Activated CD8-positive, alpha-beta T cell treated with anti-CD3 and anti-CD28 coated beads for 36 hours (primary cell): Measurements from ENCODE around the gene EID1. TPM values are rescaled to one million over a fixed set of nuclear protein-coding genes. Genes with fewer than 3 reads are reported as not detected.

Source experiments
- ATAC-seq: fragments of 200-7000 bp; cut with Tn5 transposase; one replicate; pipeline ENCODE4 v1.10.0; 2021; ENCODE audit warnings: mild to moderate bottlenecking, moderate library complexity
- CTCF ChIA-PET: fragments of 350-600 bp; sonication (Branson Sonifier 250); formaldehyde crosslinking; loops from one replicate; lab custom pipeline; 2021; ENCODE audit warnings: antibody characterized with exemption; lab: Charles Lee
- POLR2A ChIA-PET: fragments of 350-600 bp; sonication (Branson Sonifier 250); formaldehyde crosslinking; loops from one replicate; lab custom pipeline; 2021; ENCODE audit warnings: antibody characterized with exemption; lab: Charles Lee
- DNase-seq: peaks from one replicate; pipeline ENCODE4 v3.0.0-alpha.2; 2020
- H3K27ac Mint-ChIP-seq: one replicate; pipeline ENCODE4 v1.8.0; 2021; ENCODE audit warnings: mild to moderate bottlenecking, mixed read lengths
- H3K27me3 Mint-ChIP-seq: one replicate; pipeline ENCODE4 v1.8.0; 2021; ENCODE audit warnings: mixed read lengths
- H3K36me3 Mint-ChIP-seq: one replicate; pipeline ENCODE4 v1.8.0; 2021; ENCODE audit warnings: low read depth, mixed read lengths
- H3K4me1 Mint-ChIP-seq: one replicate; pipeline ENCODE4 v1.8.0; 2021; ENCODE audit warnings: low read depth, mixed read lengths
- H3K4me3 Mint-ChIP-seq: one replicate; pipeline ENCODE4 v1.8.0; 2021; ENCODE audit warnings: mild to moderate bottlenecking, moderate library complexity, mixed read lengths
- H3K9me3 Mint-ChIP-seq: one replicate; pipeline ENCODE4 v1.8.0; 2021; ENCODE audit warnings: mixed read lengths
- intact Hi-C: fragments of 100-400 bp; cut with micrococcal nuclease; formaldehyde crosslinking; loops from one replicate; pipeline ENCODE4 v1.10.0; 2022
- total RNA-seq, 2 experiments: library from RNA; stranded (reverse); gene quantifications; one replicate each; pipeline ENCODE4 v1.2.3, GENCODE V29; 2021
- TF ChIP-seq, protein P1 (sequence below): fragments of 200-600 bp; IDR thresholded peaks from one replicate; pipeline ENCODE4 v1.8.0; 2022; ENCODE audit warnings: antibody characterized with exemption, mild to moderate bottlenecking

EID1 gene
- total RNA-seq, 2 experiments from 2014 or later: 78.3 to 80.5 TPM

GRCh38 chr15:48866141-48866563 is 11.8 kb upstream of the EID1 start:
- H3K36me3 Mint-ChIP-seq: no peaks in the 10 kb centered on the region
- H3K4me1 Mint-ChIP-seq: peaks cover 6% of the 10 kb centered on the region
- H3K4me3 Mint-ChIP-seq: no peak overlapping the region
- ATAC-seq: no peak
- H3K27me3 Mint-ChIP-seq: peaks cover 4% of the 10 kb centered on the region
- TF ChIP-seq, protein P1, sequence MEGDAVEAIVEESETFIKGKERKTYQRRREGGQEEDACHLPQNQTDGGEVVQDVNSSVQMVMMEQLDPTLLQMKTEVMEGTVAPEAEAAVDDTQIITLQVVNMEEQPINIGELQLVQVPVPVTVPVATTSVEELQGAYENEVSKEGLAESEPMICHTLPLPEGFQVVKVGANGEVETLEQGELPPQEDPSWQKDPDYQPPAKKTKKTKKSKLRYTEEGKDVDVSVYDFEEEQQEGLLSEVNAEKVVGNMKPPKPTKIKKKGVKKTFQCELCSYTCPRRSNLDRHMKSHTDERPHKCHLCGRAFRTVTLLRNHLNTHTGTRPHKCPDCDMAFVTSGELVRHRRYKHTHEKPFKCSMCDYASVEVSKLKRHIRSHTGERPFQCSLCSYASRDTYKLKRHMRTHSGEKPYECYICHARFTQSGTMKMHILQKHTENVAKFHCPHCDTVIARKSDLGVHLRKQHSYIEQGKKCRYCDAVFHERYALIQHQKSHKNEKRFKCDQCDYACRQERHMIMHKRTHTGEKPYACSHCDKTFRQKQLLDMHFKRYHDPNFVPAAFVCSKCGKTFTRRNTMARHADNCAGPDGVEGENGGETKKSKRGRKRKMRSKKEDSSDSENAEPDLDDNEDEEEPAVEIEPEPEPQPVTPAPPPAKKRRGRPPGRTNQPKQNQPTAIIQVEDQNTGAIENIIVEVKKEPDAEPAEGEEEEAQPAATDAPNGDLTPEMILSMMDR: no peak
- no peaks in the 10 kb centered on the region for H3K9me3 Mint-ChIP-seq
- no peak for DNase-seq
- ChIA-PET POLR2A (interaction anchor here (0.7 kb wide), 1 partner anchor 107 kb away, joined by 3 read pairs; no protein-coding TSS in a partner anchor), CTCF (interaction anchor here (1.3 to 1.4 kb wide), 2 partner anchors 110 to 555 kb away, joined by 5 read pairs; no protein-coding TSS in a partner anchor)
- H3K27ac Mint-ChIP-seq: no peak overlapping the region
- intact Hi-C loops: loop anchor here (10.0 kb wide), 1 partner anchor 179 kb away; the partner anchor contains the start of gene SECISBP2L

DNA sequence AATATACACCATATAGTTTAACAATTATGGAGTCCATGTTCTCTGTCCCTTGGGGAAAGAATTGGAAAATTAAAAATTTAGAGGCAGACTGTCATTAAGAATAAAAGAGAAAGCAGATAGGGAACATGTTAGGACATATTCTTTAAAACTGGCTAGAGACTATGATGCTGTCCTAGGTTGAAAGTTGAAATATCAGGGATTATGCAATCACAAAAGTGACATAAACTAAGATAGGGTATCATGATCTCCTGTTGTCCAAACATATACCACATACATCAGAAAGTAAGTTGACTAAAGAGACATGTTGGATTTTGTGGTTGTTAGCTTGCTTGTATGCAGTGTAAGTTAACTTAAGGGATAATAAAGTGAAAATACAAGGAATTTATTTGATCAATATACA is 9.9 kb upstream of the EID1 start:
- DNase-seq: no peak
- no peaks in the 10 kb centered on the region for H3K4me1 Mint-ChIP-seq
- TF ChIP-seq, protein P1: no peak
- no peaks in the 10 kb centered on the region for H3K36me3 Mint-ChIP-seq
- H3K9me3 Mint-ChIP-seq: no peaks in the 10 kb centered on the region
- H3K4me3 Mint-ChIP-seq: no peak overlapping the region
- no peak overlapping the region for H3K27ac Mint-ChIP-seq
- ChIA-PET CTCF (interaction anchor here (1.3 kb wide), 1 partner anchor 108 kb away, joined by 3 read pairs; no protein-coding TSS in a partner anchor), POLR2A (interaction anchor here (0.8 to 1.6 kb wide), 3 partner anchors 10 to 287 kb away, joined by 3 to 4 read pairs (median 3); partner anchors contain the start of genes COPS2 and EID1)
- peaks cover 6% of the 10 kb centered on the region for H3K27me3 Mint-ChIP-seq
- no peak for ATAC-seq
- intact Hi-C loops: loop anchor here (10.0 kb wide), 1 partner anchor 177 kb away; the partner anchor contains the start of gene SECISBP2L

- Mint-ChIP-seq H3K4me3 (no peak overlapping the region), H3K9me3 (no peaks in the 10 kb centered on the region), H3K4me1 (no peaks in the 10 kb centered on the region), H3K27ac (no peak overlapping the region), H3K27me3 (peaks cover 7% of the 10 kb centered on the region), H3K36me3 (no peaks in the 10 kb centered on the region)
- ATAC-seq (no peak), DNase-seq (no peak)
- ChIA-PET POLR2A (interaction anchor here (0.8 kb wide), 1 partner anchor 10 kb away, joined by 3 read pairs; the partner anchor contains the start of gene EID1), CTCF (interaction anchor here (1.3 kb wide), 1 partner anchor 107 kb away, joined by 3 read pairs; no protein-coding TSS in a partner anchor)
- intact Hi-C loops: loop anchor here (10.0 kb wide), 1 partner anchor 176 kb away; the partner anchor contains the start of gene SECISBP2L
- TF ChIP-seq, protein P1: no peak
Observed at GRCh38 chr15:48868536-48868935, 9.4 kb upstream of the EID1 start.

DNA sequence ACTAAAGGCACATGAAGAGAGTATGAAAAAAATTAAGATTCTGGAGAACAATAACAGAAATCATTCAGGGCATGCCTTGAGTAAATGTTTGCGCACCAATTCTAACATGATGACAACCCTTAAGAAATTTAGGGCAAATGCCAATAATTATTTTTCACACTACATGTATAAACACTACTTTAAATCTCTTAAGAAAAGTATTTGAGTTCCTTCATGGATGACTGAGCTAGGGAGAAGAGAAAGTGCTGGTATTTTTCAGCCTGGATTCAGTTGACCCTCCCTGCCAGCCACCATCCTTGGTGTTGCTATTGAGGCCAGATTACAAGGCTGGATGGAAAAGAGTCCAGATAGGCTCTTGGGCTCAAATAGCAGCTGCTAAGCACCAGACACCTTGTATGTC is 8.0 kb upstream of the EID1 start:
- intact Hi-C loops: loop anchor here (10.0 kb wide), 1 partner anchor 175 kb away; the partner anchor contains the start of gene SECISBP2L

More for the DNA sequence above, 8.0 kb upstream of the EID1 start:
- no peaks in the 10 kb centered on the region for H3K36me3 Mint-ChIP-seq
- no peaks in the 10 kb centered on the region for H3K4me1 Mint-ChIP-seq
- H3K27ac Mint-ChIP-seq: no peak overlapping the region
- POLR2A ChIA-PET: no interaction called here
- H3K9me3 Mint-ChIP-seq: no peaks in the 10 kb centered on the region
- ATAC-seq (no peak), DNase-seq (no peak)
- H3K4me3 Mint-ChIP-seq: no peak overlapping the region
- H3K27me3 Mint-ChIP-seq: peaks cover 10% of the 10 kb centered on the region
- TF ChIP-seq, protein P1: no peak
- CTCF ChIA-PET: interaction anchor here (1.0 to 3.3 kb wide), 2 partner anchors 8 to 106 kb away, joined by 5 to 19 read pairs; no protein-coding TSS in a partner anchor
